ENCODE data around the gene RIT1. TPM values are rescaled to one million over a fixed set of nuclear protein-coding genes. Genes with fewer than 3 reads are reported as not detected.

RIT1 gene
- total RNA-seq = 45.8 TPM

- DNase-seq (ENCODE audit: low read depth in 2 of 3, low spot score in 2 of 3) = peak; percentile 68 to 89 (median 86)
These were observed at the start of gene RIT1 for GRCh38 chr1:155911156-155912055. Gene RIT1 (minus strand): TSS chr1:155911349. CDS start chr1:155910761, 588 bp downstream.

GRCh38 chr1:155960081-155960745 is 49.1 kb upstream of the RIT1 start:
- DNase-seq (ENCODE audit: low read depth in 2 of 3, low spot score in 2 of 3) = no peak

GRCh38 chr1:155957411-155957915 is 46.3 kb upstream of the RIT1 start:
- DNase-seq (ENCODE audit: low read depth in 2 of 3, low spot score in 2 of 3) = no peak

GRCh38 chr1:155954645-155955044 is 43.5 kb upstream of the RIT1 start:
- DNase-seq (ENCODE audit: low read depth in 2 of 3, low spot score in 2 of 3) = no peak

GRCh38 chr1:155952505-155952890 is 41.3 kb upstream of the RIT1 start:
- no peak for DNase-seq (ENCODE audit: low read depth in 2 of 3, low spot score in 2 of 3)

- no peak for DNase-seq (ENCODE audit: low read depth in 2 of 3, low spot score in 2 of 3)
These were observed 40.8 kb upstream of the RIT1 start for GRCh38 chr1:155951753-155952504.

- DNase-seq (ENCODE audit: low read depth in 2 of 3, low spot score in 2 of 3) = no peak
These were observed 39.7 kb upstream of the RIT1 start for GRCh38 chr1:155950829-155951228.

GRCh38 chr1:155947741-155948140 is 36.6 kb upstream of the RIT1 start:
- DNase-seq (ENCODE audit: low read depth in 2 of 3, low spot score in 2 of 3) = no peak

GRCh38 chr1:155947292-155947691 is 36.1 kb upstream of the RIT1 start:
- no peak for DNase-seq (ENCODE audit: low read depth in 2 of 3, low spot score in 2 of 3)

- no peak for DNase-seq (ENCODE audit: low read depth in 2 of 3, low spot score in 2 of 3)
These were observed 35.6 kb upstream of the RIT1 start for GRCh38 chr1:155946633-155947219.

GRCh38 chr1:155944444-155944799 is 33.3 kb upstream of the RIT1 start:
- no peak for DNase-seq (ENCODE audit: low read depth in 2 of 3, low spot score in 2 of 3)

GRCh38 chr1:155942578-155943141 is 31.5 kb upstream of the RIT1 start:
- no peak for DNase-seq (ENCODE audit: low read depth in 2 of 3, low spot score in 2 of 3)

GRCh38 chr1:155941845-155942531 is 30.8 kb upstream of the RIT1 start:
- no peak for DNase-seq (ENCODE audit: low read depth in 2 of 3, low spot score in 2 of 3)

GRCh38 chr1:155940993-155941844 is 30.1 kb upstream of the RIT1 start, which contains the start of gene RXFP4:
Gene RXFP4 (plus strand): TSS chr1:155941638. CDS start chr1:155941710, 72 bp downstream.
- peak in 1 of 3 donors; percentile 28 for DNase-seq (ENCODE audit: low read depth in 2 of 3, low spot score in 2 of 3)

- no peak for DNase-seq (ENCODE audit: low read depth in 2 of 3, low spot score in 2 of 3)
These were observed 29.4 kb upstream of the RIT1 start for GRCh38 chr1:155940482-155940992.

- peak in 2 of 3 donors; percentile 64 to 79 for DNase-seq (ENCODE audit: low read depth in 2 of 3, low spot score in 2 of 3)
These were observed 27.1 kb upstream of the RIT1 start for GRCh38 chr1:155938220-155938627.

- DNase-seq (ENCODE audit: low read depth in 2 of 3, low spot score in 2 of 3) = no peak
These were observed 23.9 kb upstream of the RIT1 start for GRCh38 chr1:155934936-155935590.
